ENCODE measurements around the gene RYR2.

DNA sequence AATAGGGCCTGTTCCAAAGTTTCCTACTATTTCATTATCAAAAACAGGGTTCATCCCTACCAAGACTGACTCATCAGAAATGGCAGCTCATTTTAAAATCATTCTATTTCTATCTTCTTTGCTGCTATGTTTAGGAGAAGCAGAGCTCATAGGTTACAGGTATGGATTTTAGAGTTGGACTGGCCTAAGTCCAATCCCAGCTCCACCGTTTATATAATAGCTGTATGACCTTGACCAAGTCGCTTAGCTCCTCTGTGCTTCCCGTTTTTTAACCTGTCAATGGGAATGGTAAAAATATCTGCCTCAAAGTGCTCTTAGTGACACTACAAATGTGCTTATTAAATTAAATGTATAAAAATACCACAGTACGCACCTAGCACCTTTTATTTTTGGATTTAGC lies 436.1 kb downstream of the RYR2 start:
- TF ChIP-seq NPAS2 (CRISPR knock-in tag; IDR thresholded peaks at IDR 0.05; ENCODE audit: borderline replicate concordance) (no peak), CBX8 (IDR thresholded peaks at IDR 0.05) (no peak), MYC (IDR thresholded peaks at IDR 0.05; ENCODE audit: borderline replicate concordance, low read length) (no peak), FOSL2 (IDR thresholded peaks at IDR 0.05) (no peak), FOSL2 (CRISPR knock-in tag; IDR thresholded peaks at IDR 0.05) (no peak), RCOR1 (IDR thresholded peaks at IDR 0.05; ENCODE audit: low read depth, low read length) (no peak), CHD2 (IDR thresholded peaks at IDR 0.05; ENCODE audit: low read length, partially characterized antibody) (no peak), HDAC2 (IDR thresholded peaks at IDR 0.05) (no peak), EP300 (IDR thresholded peaks at IDR 0.05) (no peak)
- TF ChIP-seq, protein P1, sequence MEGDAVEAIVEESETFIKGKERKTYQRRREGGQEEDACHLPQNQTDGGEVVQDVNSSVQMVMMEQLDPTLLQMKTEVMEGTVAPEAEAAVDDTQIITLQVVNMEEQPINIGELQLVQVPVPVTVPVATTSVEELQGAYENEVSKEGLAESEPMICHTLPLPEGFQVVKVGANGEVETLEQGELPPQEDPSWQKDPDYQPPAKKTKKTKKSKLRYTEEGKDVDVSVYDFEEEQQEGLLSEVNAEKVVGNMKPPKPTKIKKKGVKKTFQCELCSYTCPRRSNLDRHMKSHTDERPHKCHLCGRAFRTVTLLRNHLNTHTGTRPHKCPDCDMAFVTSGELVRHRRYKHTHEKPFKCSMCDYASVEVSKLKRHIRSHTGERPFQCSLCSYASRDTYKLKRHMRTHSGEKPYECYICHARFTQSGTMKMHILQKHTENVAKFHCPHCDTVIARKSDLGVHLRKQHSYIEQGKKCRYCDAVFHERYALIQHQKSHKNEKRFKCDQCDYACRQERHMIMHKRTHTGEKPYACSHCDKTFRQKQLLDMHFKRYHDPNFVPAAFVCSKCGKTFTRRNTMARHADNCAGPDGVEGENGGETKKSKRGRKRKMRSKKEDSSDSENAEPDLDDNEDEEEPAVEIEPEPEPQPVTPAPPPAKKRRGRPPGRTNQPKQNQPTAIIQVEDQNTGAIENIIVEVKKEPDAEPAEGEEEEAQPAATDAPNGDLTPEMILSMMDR (IDR thresholded peaks at IDR 0.05): no peak
- TF ChIP-seq, protein P2, sequence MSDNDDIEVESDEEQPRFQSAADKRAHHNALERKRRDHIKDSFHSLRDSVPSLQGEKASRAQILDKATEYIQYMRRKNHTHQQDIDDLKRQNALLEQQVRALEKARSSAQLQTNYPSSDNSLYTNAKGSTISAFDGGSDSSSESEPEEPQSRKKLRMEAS (IDR thresholded peaks at IDR 0.05): no peak
- TF ChIP-seq, protein P3, sequence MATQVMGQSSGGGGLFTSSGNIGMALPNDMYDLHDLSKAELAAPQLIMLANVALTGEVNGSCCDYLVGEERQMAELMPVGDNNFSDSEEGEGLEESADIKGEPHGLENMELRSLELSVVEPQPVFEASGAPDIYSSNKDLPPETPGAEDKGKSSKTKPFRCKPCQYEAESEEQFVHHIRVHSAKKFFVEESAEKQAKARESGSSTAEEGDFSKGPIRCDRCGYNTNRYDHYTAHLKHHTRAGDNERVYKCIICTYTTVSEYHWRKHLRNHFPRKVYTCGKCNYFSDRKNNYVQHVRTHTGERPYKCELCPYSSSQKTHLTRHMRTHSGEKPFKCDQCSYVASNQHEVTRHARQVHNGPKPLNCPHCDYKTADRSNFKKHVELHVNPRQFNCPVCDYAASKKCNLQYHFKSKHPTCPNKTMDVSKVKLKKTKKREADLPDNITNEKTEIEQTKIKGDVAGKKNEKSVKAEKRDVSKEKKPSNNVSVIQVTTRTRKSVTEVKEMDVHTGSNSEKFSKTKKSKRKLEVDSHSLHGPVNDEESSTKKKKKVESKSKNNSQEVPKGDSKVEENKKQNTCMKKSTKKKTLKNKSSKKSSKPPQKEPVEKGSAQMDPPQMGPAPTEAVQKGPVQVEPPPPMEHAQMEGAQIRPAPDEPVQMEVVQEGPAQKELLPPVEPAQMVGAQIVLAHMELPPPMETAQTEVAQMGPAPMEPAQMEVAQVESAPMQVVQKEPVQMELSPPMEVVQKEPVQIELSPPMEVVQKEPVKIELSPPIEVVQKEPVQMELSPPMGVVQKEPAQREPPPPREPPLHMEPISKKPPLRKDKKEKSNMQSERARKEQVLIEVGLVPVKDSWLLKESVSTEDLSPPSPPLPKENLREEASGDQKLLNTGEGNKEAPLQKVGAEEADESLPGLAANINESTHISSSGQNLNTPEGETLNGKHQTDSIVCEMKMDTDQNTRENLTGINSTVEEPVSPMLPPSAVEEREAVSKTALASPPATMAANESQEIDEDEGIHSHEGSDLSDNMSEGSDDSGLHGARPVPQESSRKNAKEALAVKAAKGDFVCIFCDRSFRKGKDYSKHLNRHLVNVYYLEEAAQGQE (IDR thresholded peaks at IDR 0.05): no peak
- TF ChIP-seq, protein P4, sequence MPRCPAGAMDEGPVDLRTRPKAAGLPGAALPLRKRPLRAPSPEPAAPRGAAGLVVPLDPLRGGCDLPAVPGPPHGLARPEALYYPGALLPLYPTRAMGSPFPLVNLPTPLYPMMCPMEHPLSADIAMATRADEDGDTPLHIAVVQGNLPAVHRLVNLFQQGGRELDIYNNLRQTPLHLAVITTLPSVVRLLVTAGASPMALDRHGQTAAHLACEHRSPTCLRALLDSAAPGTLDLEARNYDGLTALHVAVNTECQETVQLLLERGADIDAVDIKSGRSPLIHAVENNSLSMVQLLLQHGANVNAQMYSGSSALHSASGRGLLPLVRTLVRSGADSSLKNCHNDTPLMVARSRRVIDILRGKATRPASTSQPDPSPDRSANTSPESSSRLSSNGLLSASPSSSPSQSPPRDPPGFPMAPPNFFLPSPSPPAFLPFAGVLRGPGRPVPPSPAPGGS (IDR thresholded peaks at IDR 0.05): no peak

All from A549 (cell line).